ENCODE results near the gene TANGO2. TPM values are rescaled to one million over a fixed set of nuclear protein-coding genes. Genes with fewer than 3 reads are reported as not detected.

TANGO2 gene
- polyA plus RNA-seq, 1 donor from 2014 or later: 12.7 TPM

DNA sequence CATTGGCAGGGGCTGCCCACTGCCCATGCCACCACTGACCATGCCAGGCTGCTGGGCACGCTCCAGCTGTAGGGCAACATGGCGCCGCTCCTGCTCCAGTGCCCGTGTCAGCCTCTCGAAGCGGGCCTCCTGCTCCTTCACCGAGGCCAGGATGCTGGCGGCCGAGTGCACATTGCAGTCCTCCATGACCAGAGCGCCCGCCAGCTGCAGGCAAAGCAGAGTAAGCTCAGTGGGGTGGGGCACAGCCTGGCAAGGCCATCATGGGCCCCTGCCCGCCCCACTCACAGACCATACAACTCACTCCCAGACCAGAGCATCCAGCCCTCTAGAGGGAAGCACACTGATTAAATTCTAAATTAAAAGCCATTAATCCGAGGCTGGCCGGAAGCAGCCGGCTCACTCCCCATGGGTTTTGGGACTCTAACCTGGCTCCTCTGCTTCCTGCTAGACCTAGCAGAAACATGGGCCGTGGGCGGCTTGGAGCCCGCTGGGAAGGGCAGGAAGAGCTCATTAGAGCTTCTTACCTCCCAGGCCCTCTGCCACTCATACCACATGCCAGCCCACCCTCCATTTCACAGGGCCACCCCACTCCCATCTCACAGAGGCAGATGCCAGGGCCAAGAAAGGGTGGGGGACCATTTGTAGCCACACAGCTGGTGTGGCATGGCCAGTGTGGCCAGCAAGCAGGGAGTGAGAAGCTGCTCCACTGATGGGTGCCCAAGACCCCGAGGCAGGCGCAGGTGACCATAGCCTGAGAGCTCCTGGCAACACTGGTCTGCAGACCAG lies 30.1 kb upstream of the TANGO2 start:
- H3K27ac ChIP-seq (ENCODE audit: low read length): no peak overlapping the region

GRCh38 chr22:19991395-19991644 lies 29.6 kb upstream of the TANGO2 start:
- Histone ChIP-seq H3K27ac (ENCODE audit: low read length) (no peak overlapping the region), H3K36me3 (ENCODE audit: insufficient read depth, low read length) (no peaks in the 10 kb centered on the region), H3K27me3 (ENCODE audit: insufficient read depth, low read depth, low read length) (no peaks in the 10 kb centered on the region), H3K4me3 (ENCODE audit: low read length) (no peak overlapping the region), H4K20me1 (ENCODE audit: insufficient read depth) (no peaks in the 10 kb centered on the region), H3K9me2 (ENCODE audit: insufficient read depth, low read length) (no peaks in the 10 kb centered on the region), H3K79me2 (replicated peaks; ENCODE audit: insufficient read depth, low read length) (peaks cover 3% of the 10 kb centered on the region), H3K9ac (ENCODE audit: low read length) (no peak overlapping the region), H2AFZ (ENCODE audit: low read depth, low read length) (no peak overlapping the region), H3K9me3 (ENCODE audit: low read length) (no peaks in the 10 kb centered on the region), H3F3A (ENCODE audit: insufficient read depth, low read length, poor library complexity, severe bottlenecking) (no peaks in the 10 kb centered on the region), H3K4me2 (ENCODE audit: low read length) (no peak overlapping the region)
- TF ChIP-seq RAD21 (conservative IDR thresholded peaks at IDR 0.05) (no peak), TAF1 (IDR thresholded peaks at IDR 0.05; ENCODE audit: low read depth) (no peak), CTCF (IDR thresholded peaks at IDR 0.05; ENCODE audit: poor library complexity, severe bottlenecking) (no peak)

More for the DNA sequence above, 30.1 kb upstream of the TANGO2 start:
- Histone ChIP-seq H3K9me3 (ENCODE audit: low read length) (no peaks in the 10 kb centered on the region), H4K20me1 (ENCODE audit: insufficient read depth) (no peaks in the 10 kb centered on the region), H3K36me3 (ENCODE audit: insufficient read depth, low read length) (no peaks in the 10 kb centered on the region), H3F3A (ENCODE audit: insufficient read depth, low read length, poor library complexity, severe bottlenecking) (no peaks in the 10 kb centered on the region), H3K9ac (ENCODE audit: low read length) (no peak overlapping the region), H3K4me2 (ENCODE audit: low read length) (no peak overlapping the region), H3K4me3 (ENCODE audit: low read length) (no peak overlapping the region), H3K9me2 (ENCODE audit: insufficient read depth, low read length) (no peaks in the 10 kb centered on the region), H3K79me2 (replicated peaks; ENCODE audit: insufficient read depth, low read length) (peaks cover 8% of the 10 kb centered on the region), H3K27me3 (ENCODE audit: insufficient read depth, low read depth, low read length) (no peaks in the 10 kb centered on the region), H2AFZ (ENCODE audit: low read depth, low read length) (no peak overlapping the region)
- no peak for TF ChIP-seq TAF1 (IDR thresholded peaks at IDR 0.05; ENCODE audit: low read depth)

DNA sequence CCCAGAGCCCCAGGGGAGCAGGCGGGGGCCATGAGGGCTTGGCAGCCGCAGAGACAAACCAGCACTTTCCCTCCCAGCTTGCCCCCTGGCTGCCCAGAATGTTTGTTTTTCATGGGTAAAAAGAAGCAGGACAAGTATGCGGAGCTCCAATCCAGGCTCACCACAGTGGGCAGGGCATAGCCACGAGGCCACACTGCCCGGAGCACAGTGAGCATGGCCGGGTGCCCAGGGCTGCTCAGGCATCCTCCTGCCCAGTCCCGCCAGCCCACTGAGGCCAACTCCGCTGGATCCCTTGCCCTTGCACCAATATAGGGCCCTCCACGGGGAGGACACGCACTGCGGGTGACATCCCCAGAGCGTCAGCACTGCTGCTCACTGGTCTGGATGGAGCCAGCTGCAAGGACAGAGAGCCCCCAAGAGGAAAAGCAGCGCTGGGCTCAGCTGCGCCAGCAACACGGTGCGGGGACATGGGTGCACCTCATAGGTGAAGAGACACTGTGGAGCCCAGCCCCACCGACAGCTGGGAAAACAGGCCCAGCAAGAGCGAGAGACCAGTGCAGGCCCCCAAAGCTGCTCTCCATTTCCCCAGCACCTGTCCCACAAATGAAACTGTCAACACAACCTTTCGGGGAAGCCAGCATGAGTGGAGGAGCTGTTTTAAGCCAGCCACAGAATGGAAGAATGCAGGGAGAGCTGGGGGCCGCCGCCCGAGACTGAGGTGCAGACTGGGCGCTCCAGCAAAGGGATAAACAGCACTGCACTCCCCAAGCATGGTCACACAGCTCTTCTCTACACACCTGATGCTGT lies 29.1 kb upstream of the TANGO2 start:
- no peaks in the 10 kb centered on the region for H3K36me3 ChIP-seq (ENCODE audit: insufficient read depth, low read length)
- H3K4me3 ChIP-seq (ENCODE audit: low read length): no peak overlapping the region
- no peak overlapping the region for H3K9ac ChIP-seq (ENCODE audit: low read length)
- no peak overlapping the region for H2AFZ ChIP-seq (ENCODE audit: low read depth, low read length)
- H3K4me2 ChIP-seq (ENCODE audit: low read length): no peak overlapping the region
- no peak overlapping the region for H3K27ac ChIP-seq (ENCODE audit: low read length)
- no peaks in the 10 kb centered on the region for H3K79me2 ChIP-seq (replicated peaks; ENCODE audit: insufficient read depth, low read length)
- no peaks in the 10 kb centered on the region for H3K27me3 ChIP-seq (ENCODE audit: insufficient read depth, low read depth, low read length)
- no peaks in the 10 kb centered on the region for H3K9me2 ChIP-seq (ENCODE audit: insufficient read depth, low read length)
- TF ChIP-seq SMC3 (conservative IDR thresholded peaks at IDR 0.05; ENCODE audit: poor library complexity): no peak
- TF ChIP-seq POLR2AphosphoS5 (IDR thresholded peaks at IDR 0.05): no peak
- no peak for TF ChIP-seq CTCF (IDR thresholded peaks at IDR 0.05; ENCODE audit: poor library complexity, severe bottlenecking)
- no peak for TF ChIP-seq REST (IDR thresholded peaks at IDR 0.05; ENCODE audit: borderline replicate concordance)
- TF ChIP-seq RAD21 (conservative IDR thresholded peaks at IDR 0.05): no peak
- TF ChIP-seq TAF1 (IDR thresholded peaks at IDR 0.05; ENCODE audit: low read depth): no peak
- TF ChIP-seq MXI1 (conservative IDR thresholded peaks at IDR 0.05; ENCODE audit: poor library complexity, severe bottlenecking): no peak
- no peak for TF ChIP-seq EP300 (conservative IDR thresholded peaks at IDR 0.05; ENCODE audit: poor library complexity, severe bottlenecking)
- no peak for TF ChIP-seq EZH2 (IDR thresholded peaks at IDR 0.05; ENCODE audit: borderline replicate concordance, insufficient read depth, low read length, poor library complexity, severe bottlenecking)
- H3K9me3 ChIP-seq (ENCODE audit: low read length): no peaks in the 10 kb centered on the region
- H4K20me1 ChIP-seq (ENCODE audit: insufficient read depth): no peaks in the 10 kb centered on the region
- H3F3A ChIP-seq (ENCODE audit: insufficient read depth, low read length, poor library complexity, severe bottlenecking): no peaks in the 10 kb centered on the region

Measured in neural cell (in vitro differentiated cells).